COLO668 (cell line): ENCODE results near the gene MVK.

Experiments
- DNase-seq: peaks from one replicate; lab custom pipeline; 2025; ENCODE audit not compliant: unreplicated experiment; lab: John Stamatoyannopoulos, UW

The MVK gene

GRCh38 chr12:109563291-109564284 is 10.0 kb upstream of the MVK start:
- no peak for DNase-seq

GRCh38 chr12:109566424-109566823 is 7.2 kb upstream of the MVK start:
- no peak for DNase-seq

- DNase-seq: no peak
Measured at GRCh38 chr12:109567296-109567695, 6.3 kb upstream of the MVK start.

GRCh38 chr12:109567967-109568366 is 5.6 kb upstream of the MVK start:
- DNase-seq: no peak

- no peak for DNase-seq
Measured at GRCh38 chr12:109568486-109568885, 5.1 kb upstream of the MVK start.

GRCh38 chr12:109571773-109572505 is 1.7 kb upstream of the MVK start:
- DNase-seq: no peak

- no peak for DNase-seq
Measured at GRCh38 chr12:109572506-109572845, 1.1 kb upstream of the MVK start.

- no peak for DNase-seq
Measured at GRCh38 chr12:109573914-109574244, 285 bp downstream of the MVK start.

- DNase-seq: no peak
Measured at GRCh38 chr12:109575683-109576082, 2.1 kb downstream of the MVK start.

- no peak for DNase-seq
Measured at GRCh38 chr12:109577311-109577710, 3.7 kb downstream of the MVK start.

- no peak for DNase-seq
Measured at GRCh38 chr12:109578330-109578927, 4.8 kb downstream of the MVK start.

- no peak for DNase-seq
Measured at GRCh38 chr12:109579639-109580038, 6.0 kb downstream of the MVK start.

GRCh38 chr12:109580272-109580671 is 6.7 kb downstream of the MVK start:
- DNase-seq: no peak

GRCh38 chr12:109580684-109581333 is 7.2 kb downstream of the MVK start:
- no peak for DNase-seq

GRCh38 chr12:109581334-109581691 is 7.7 kb downstream of the MVK start:
- no peak for DNase-seq

GRCh38 chr12:109581856-109582255 is 8.3 kb downstream of the MVK start:
- DNase-seq: no peak

GRCh38 chr12:109582636-109583035 is 9.0 kb downstream of the MVK start:
- peak; percentile 56 for DNase-seq

- DNase-seq: no peak
Measured at GRCh38 chr12:109583733-109584132, 10.1 kb downstream of the MVK start.

- peak; percentile 90 for DNase-seq
Measured at GRCh38 chr12:109586385-109587296, 13.0 kb downstream of the MVK start.

- DNase-seq: no peak
Measured at GRCh38 chr12:109587921-109588320, 14.3 kb downstream of the MVK start.
